Endothelial cell of umbilical vein (primary cell): Measurements from ENCODE around the gene CSNK1D. TPM values are rescaled to one million over a fixed set of nuclear protein-coding genes. Genes with fewer than 3 reads are reported as not detected.

Source experiments
- BruUV-seq: library from RNA; stranded (reverse); fragments of 400-500 nt; replicated peaks from 2 replicates; lab custom pipeline; 2021; lab: Mats Ljungman, UMichigan
- CTCF ChIA-PET: fragments of 300-600, 350-600 bp; sonication (Branson Sonifier 250); formaldehyde crosslinking; loops from one replicate; lab custom pipeline; 2021; ENCODE audit warnings: antibody characterized with exemption, inconsistent platforms; lab: Charles Lee
- POLR2A ChIA-PET: fragments of 300-600, 350-600 bp; sonication (Branson Sonifier 250); formaldehyde crosslinking; loops from one replicate; lab custom pipeline; 2021; ENCODE audit warnings: antibody characterized with exemption, inconsistent platforms; lab: Charles Lee
- DNase-seq: peaks from one replicate; pipeline ENCODE4 v3.0.0-alpha.2; 2011; ENCODE audit warnings: low read depth, low spot score
- FAIRE-seq: peaks from 2 replicates; lab custom pipeline; 2011; peaks lifted over from hg19 to GRCh38; lab: Jason Lieb, UNC
- H2AFZ ChIP-seq: 2 replicates; pipeline ENCODE4 v1.6.0; 2012; ENCODE audit warnings: low read depth, low read length, control low read depth, inconsistent platforms
- H3K27ac ChIP-seq: 2 replicates; pipeline ENCODE4 v1.5.1; 2011; ENCODE audit warnings: low read depth, mild to moderate bottlenecking, control low read depth, low read length, moderate library complexity; ENCODE audit not compliant: insufficient read depth
- H3K27me3 ChIP-seq, 2 experiments: 2 replicates each; pipeline versions ENCODE4 v1.6.0 to v1.6.1; 2011; ENCODE audit warnings: low read length in 2 of 2, mixed read lengths in 1 of 2; ENCODE audit not compliant: control insufficient read depth in 2 of 2, insufficient read depth in 2 of 2
- H3K36me3 ChIP-seq, 2 experiments: 2 replicates in 1 of 2; 3 replicates in 1 of 2; pipeline ENCODE4 v1.5.1; 2011; ENCODE audit warnings: low read length in 2 of 2, mild to moderate bottlenecking in 1 of 2, moderate library complexity in 1 of 2; ENCODE audit not compliant: control insufficient read depth in 2 of 2, insufficient read depth in 2 of 2; ENCODE audit errors: extremely low read depth in 1 of 2
- H3K4me1 ChIP-seq: 3 replicates; pipeline ENCODE4 v1.5.1; 2011; ENCODE audit warnings: mild to moderate bottlenecking, low read length; ENCODE audit not compliant: control insufficient read depth, insufficient read depth; ENCODE audit errors: extremely low read depth
- H3K4me2 ChIP-seq: 2 replicates; pipeline ENCODE4 v1.6.1; 2011; ENCODE audit warnings: low read length, control low read depth, mixed read lengths; ENCODE audit not compliant: insufficient read depth
- H3K4me3 ChIP-seq, 3 experiments: fragments of 200-600 bp in 1 of 3; sonication (generic), shearing (Covaris generic) in 1 of 3; replicated peaks in 1 of 3; 2 replicates each; pipeline ENCODE4 v1.5.1; 2011 to 2016; ENCODE audit warnings: control low read depth in 3 of 3, low read length in 3 of 3, mild to moderate bottlenecking in 2 of 3, inconsistent platforms in 1 of 3, low read depth in 1 of 3, moderate library complexity in 1 of 3; ENCODE audit not compliant: insufficient read depth in 1 of 3
- H3K79me2 ChIP-seq: 2 replicates; pipeline ENCODE4 v1.6.0; 2012; ENCODE audit warnings: low read length, inconsistent platforms; ENCODE audit not compliant: control insufficient read depth, insufficient read depth
- H3K9ac ChIP-seq: replicated peaks from 2 replicates; pipeline ENCODE3; 2011; ENCODE audit warnings: low read length, control low read depth; ENCODE audit not compliant: insufficient read depth; ENCODE audit errors: extremely low read depth
- H3K9me1 ChIP-seq: replicated peaks from 3 replicates; pipeline ENCODE4 v1.6.0; 2011; ENCODE audit warnings: mild to moderate bottlenecking, low read length; ENCODE audit not compliant: control insufficient read depth, insufficient read depth; ENCODE audit errors: extremely low read depth
- H3K9me3 ChIP-seq: replicated peaks from 2 replicates; pipeline ENCODE4 v1.5.1; 2012; ENCODE audit warnings: low read length, inconsistent platforms; ENCODE audit not compliant: control insufficient read depth, insufficient read depth
- H4K20me1 ChIP-seq: replicated peaks from 2 replicates; pipeline ENCODE3; 2011; ENCODE audit warnings: mild to moderate bottlenecking, low read length; ENCODE audit not compliant: control insufficient read depth, insufficient read depth; ENCODE audit errors: extremely low read depth
- EZH2 ChIP-seq: IDR thresholded peaks from 2 replicates; pipeline ENCODE4 v1.6.1; 2012; ENCODE audit warnings: borderline replicate concordance, low read depth, mild to moderate bottlenecking, moderate library complexity, low read length, inconsistent platforms; ENCODE audit not compliant: severe bottlenecking
- GATA2 ChIP-seq: IDR thresholded peaks from 2 replicates; pipeline ENCODE4 v1.7.0; 2011; ENCODE audit warnings: low read depth, mild to moderate bottlenecking, moderate library complexity, mixed read lengths, low read length; ENCODE audit not compliant: insufficient read length, insufficient read depth
- JUN ChIP-seq: IDR thresholded peaks from 2 replicates; pipeline ENCODE4 v1.6.1; 2011; ENCODE audit warnings: borderline replicate concordance, low read depth; ENCODE audit not compliant: insufficient read length, insufficient read depth
- dilution Hi-C: fragments of 300-500 bp; cut with MboI; formaldehyde crosslinking; loops from one replicate; pipeline ENCODE4 v1.15.0; 2019; ENCODE audit warnings: low sequenced_read_pairs; ENCODE audit not compliant: extremely low pct_ligation_motif_present
- intact Hi-C: fragments of 100-400 bp; cut with micrococcal nuclease; formaldehyde crosslinking; loops from one replicate; pipeline ENCODE4 v1.10.0; 2022
- polyA plus RNA-seq, 4 experiments: library from polyadenylated mRNA; depleted of rRNA in 3 of 4; stranded (reverse) in 3 of 4; unstranded in 1 of 4; fragments of >200 nt; gene quantifications; 2 replicates each; pipeline versions ENCODE4 v1.2.1 to v1.2.3, GENCODE V29; 2011 to 2012; ENCODE audit warnings: missing spikeins in 1 of 4
- total RNA-seq: library from RNA; stranded (reverse); gene quantifications from 2 replicates; pipeline ENCODE4 v1.2.3, GENCODE V29; 2021

The CSNK1D gene
- total and polyA plus RNA-seq, 2 donors (not counting 3 experiments of a cell fraction or from before 2014, with no cell fraction given) = 127 to 155 TPM

DNA sequence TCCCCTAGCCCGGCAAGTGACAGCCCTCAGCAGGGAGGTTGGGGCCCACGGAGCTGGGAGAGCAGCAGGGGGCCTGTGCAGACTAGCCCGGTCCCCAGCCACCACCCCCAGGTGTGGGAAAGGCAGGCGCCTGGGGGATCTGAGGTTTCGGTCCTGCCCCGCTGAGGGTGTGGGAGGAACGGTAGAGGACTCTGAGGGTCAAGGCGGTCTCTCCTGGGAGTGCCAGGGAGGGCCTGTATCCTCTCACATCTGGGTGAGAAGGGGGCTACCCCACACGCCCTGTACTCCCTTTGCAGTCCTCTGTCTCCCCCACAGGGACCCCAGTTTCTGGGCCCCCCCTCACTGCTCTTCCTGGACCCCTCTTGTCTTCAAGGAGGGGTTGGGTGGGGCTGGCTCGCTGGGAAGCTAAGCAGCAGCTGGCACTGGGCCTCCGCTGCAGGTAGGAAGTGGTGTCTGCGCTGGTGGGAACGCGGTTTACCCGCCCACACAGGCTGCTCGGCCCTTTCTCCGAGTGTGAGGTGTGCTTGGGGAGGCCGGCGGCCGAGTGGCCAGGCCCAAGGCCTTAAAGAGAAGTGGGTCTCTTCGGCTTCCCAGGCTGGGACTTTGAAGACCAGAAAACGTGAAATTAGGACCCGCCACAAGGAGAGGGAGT lies 28.5 kb upstream of the CSNK1D start:
- no peaks in the 10 kb centered on the region for H3K36me3 ChIP-seq
- FAIRE-seq = no peak
- no peak overlapping the region for H2AFZ ChIP-seq
- H4K20me1 ChIP-seq = no peaks in the 10 kb centered on the region
- no peak overlapping the region for H3K9ac ChIP-seq
- H3K27ac ChIP-seq = no peak overlapping the region
- CTCF ChIA-PET = interaction anchor here (0.9 to 4.4 kb wide), 7 partner anchors 12 to 272 kb away, joined by 4 to 16 read pairs (median 6); no protein-coding TSS in a partner anchor
- intact Hi-C loops (loop anchor here (1.0 kb wide), 1 partner anchor 19 kb away; no protein-coding TSS in a partner anchor), dilution Hi-C loops (no loop called here)
- no peaks in the 10 kb centered on the region for H3K9me3 ChIP-seq
- TF ChIP-seq GATA2 = no peak
- no peak for TF ChIP-seq EZH2
- no peak for DNase-seq
- no peak overlapping the region for H3K4me2 ChIP-seq
- H3K9me1 ChIP-seq = no peaks in the 10 kb centered on the region
- POLR2A ChIA-PET = no interaction called here
- H3K4me3 ChIP-seq = no peak overlapping the region
- no peaks in the 10 kb centered on the region for H3K79me2 ChIP-seq
- BruUV-seq = no TSS peak
- H3K27me3 ChIP-seq = no peaks in the 10 kb centered on the region
- peaks cover 18% of the 10 kb centered on the region for H3K4me1 ChIP-seq

DNA sequence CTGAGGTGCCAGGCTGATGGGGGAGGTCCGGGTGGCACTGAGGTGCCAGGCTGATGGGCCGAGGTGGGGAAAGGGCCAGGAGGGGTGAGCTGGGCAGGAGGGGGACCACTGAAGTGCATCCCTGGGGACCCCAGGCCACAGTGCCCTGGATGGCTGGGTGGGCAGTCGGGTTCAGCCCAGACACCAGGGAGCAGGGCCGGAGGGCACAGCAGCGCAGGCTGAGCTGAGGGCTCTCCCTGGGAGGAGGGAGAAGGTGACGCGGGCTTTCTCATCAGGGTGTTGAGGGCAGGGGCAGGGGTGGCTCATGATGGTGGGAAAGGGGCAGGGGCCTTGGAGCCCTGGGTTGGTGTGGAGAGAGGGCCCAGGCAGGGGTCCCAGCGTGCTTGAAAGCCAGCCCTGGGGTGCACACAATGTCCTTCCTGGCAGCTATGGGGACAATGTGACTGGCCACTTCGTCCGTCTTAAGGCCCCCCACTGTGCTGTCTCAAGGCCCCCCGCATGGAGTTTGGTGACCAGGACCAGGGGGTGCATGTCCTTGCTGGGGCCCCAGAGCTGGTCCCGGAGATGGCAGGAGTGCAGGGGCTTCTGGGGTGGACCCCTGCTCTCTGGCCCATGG lies 27.9 kb upstream of the CSNK1D start:
- intact Hi-C loops (loop anchor here (1.0 kb wide), 1 partner anchor 20 kb away; no protein-coding TSS in a partner anchor), dilution Hi-C loops (no loop called here)
- H3K9me3 ChIP-seq = no peaks in the 10 kb centered on the region
- H4K20me1 ChIP-seq = no peaks in the 10 kb centered on the region
- no peak overlapping the region for H3K4me2 ChIP-seq
- no TSS peak for BruUV-seq
- H3K36me3 ChIP-seq = no peaks in the 10 kb centered on the region
- no peaks in the 10 kb centered on the region for H3K27me3 ChIP-seq
- H3K9ac ChIP-seq = no peak overlapping the region
- CTCF ChIA-PET = interaction anchor here (0.7 to 4.4 kb wide), 15 partner anchors 10 to 465 kb away, joined by 3 to 26 read pairs (median 4); partner anchors contain the start of gene SECTM1
- no peaks in the 10 kb centered on the region for H3K79me2 ChIP-seq
- no peak overlapping the region for H3K4me3 ChIP-seq
- POLR2A ChIA-PET = no interaction called here
- peaks cover 24% of the 10 kb centered on the region for H3K4me1 ChIP-seq
- no peak for DNase-seq
- no peaks in the 10 kb centered on the region for H3K9me1 ChIP-seq
- H3K27ac ChIP-seq = no peak overlapping the region
- H2AFZ ChIP-seq = no peak overlapping the region
- no peak for TF ChIP-seq JUN
- FAIRE-seq = no peak
